ENCODE results near the gene ZNF12.

Gene ZNF12

DNA sequence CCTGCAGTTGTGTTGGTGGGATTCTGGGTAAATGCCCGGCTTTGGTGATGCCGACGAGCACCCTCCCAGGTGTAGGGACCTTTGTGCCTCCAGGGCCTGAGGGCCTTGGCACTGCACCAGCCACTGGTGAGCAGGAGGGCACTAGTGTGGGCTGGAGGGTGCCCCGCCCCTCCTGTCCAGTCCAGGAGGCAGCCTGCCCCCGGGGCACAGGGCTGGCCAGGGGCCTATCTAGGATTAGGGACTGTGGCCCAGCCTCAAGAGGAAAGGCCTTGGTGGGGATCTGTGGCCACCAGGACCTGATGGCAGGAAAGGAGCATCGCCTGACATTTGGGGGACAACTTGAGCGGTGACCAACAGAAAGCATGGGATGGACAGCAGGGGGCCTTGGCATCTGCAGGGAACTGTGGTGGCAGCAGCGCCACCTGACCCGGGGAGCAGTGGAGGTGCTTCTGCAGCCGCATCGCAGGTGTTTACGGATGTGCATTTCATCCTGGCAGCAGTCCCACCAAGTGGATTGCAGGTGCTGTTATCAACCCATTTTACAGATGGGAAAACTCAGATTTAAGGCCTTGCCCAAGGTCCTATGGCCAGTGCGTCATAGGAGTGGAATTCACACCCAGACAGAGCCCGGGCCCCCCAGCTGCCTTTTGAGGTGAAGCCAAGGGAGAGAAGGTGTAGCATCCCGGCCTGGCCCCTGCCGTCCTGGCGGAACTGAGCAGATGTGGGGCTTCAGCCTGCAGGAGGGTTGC lies 58.5 kb downstream of the ZNF12 start:
- in situ Hi-C loops (cut with MboI; ENCODE audit: low sequenced_read_pairs) = loop anchor here (25.0 kb wide), 1 partner anchor 89 kb away; no protein-coding TSS in a partner anchor

DNA sequence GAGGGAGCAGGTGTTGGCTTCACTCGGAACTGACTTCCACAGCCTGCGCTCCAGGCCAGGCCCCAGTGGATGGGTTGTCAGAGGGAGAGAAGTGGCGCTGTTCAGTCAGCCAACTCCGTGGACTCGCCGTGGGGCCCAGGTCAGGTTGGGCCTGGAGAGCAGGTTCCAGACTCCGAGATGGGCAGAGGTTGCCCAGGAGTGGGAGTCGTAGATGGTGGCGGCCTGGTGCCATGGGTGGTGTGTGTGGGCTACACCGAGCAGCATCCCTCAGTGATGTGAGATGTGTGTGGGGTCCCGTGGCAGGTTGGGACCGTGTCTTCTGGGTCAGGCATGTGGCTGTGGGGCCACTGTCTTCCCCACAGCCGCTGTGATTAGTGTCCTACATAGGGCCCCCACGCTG lies 59.2 kb downstream of the ZNF12 start:
- in situ Hi-C loops (cut with MboI; ENCODE audit: low sequenced_read_pairs) = loop anchor here (25.0 kb wide), 1 partner anchor 90 kb away; no protein-coding TSS in a partner anchor

DNA sequence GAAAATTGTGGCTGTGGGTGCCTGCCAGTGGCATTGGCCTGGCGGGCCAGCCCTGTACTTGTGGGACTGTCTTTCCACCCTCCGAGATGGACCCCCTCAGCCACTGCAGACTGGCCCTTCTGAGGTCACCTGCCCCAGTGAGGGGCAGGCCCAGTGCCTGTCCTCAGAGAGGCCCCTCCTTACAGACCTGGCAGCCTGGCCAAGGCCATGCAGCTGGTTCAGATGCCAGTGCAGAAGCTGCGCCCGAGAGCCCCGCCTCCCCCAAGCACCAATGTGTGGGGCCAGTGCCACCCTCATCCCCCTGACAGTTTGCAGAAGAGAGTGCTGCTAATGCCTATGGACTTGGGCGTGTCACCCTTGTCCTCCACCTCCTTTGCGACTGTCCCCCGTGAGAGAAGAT lies 59.7 kb downstream of the ZNF12 start:
- in situ Hi-C loops (cut with MboI; ENCODE audit: low sequenced_read_pairs) = loop anchor here (25.0 kb wide), 1 partner anchor 90 kb away; no protein-coding TSS in a partner anchor

DNA sequence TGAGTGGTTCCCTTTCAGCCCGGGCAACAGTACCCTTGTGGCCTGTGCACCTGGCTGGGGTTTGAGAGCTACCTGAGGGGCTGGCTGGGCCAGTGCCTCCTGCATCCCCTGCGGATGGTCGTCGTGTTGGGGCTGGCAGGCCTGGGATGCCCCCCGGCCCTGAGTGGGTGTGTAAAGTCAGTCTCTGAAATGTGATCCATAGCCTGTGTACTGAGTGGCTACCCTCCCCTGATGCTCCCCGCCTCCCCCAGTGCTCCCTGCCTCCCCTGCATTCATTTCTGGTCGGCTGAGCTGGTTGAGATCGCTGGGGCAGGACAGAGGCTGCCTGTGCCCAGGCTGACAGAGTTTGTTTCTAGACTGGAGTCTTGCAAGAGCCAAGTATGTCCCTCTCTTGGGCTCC lies 60.3 kb downstream of the ZNF12 start:
- in situ Hi-C loops (cut with MboI; ENCODE audit: low sequenced_read_pairs) = loop anchor here (25.0 kb wide), 1 partner anchor 91 kb away; no protein-coding TSS in a partner anchor

DNA sequence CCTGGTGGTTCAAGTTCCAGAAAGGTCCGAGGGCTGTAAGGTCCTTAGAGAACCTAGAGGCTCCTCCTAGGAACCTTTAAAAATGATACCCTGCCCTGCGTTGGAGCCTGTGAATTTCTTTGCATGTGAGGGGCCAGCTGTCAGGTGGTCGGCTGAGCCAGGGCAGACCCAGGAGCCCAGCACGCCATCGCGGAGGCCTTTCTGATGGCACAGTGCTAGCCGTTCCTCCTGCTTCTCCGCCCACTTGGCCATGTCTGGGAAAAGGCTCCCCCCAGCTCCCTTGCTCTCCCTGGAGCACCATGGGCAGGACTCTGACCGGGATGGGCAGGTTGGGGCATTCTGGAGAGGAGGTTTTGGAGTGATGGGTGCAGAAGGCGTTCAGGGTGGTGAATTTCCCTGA lies 62.0 kb downstream of the ZNF12 start:
- in situ Hi-C loops (cut with MboI; ENCODE audit: low sequenced_read_pairs) = loop anchor here (25.0 kb wide), 1 partner anchor 93 kb away; no protein-coding TSS in a partner anchor

DNA sequence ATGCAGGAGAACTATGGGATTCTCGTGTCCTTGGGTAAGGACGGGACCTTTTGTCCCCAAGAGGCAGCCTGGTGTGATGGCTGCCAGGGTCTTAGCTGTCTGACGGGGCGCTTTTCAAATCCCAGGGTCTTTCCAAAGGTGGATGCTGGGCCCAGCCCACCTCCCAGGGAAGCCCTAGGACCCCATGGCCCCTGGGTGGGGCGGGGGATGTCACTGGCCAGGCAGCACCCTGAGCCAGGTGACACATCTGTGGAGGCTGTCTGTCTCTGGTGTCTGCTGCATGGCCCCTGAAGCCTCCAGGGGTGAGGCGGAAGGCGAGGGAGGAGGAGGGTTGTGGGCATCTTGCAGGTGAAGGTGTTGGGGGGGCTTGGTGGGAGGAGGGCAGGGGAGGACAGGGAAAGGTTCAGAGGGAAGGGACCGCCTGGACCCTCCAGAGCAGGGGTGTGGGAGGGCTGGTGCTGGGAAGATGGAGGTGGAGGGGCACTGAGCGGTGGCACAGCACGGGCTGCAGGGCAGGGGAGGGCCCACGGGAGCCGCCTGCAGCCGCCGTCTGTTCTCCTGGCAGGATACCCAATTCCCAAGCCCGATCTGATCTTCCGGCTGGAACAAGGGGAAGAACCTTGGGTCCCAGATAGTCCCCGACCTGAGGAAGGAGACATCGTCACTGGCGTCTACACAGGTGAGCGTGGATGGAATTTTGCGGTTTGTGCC lies 62.7 kb downstream of the ZNF12 start:
- in situ Hi-C loops (cut with MboI; ENCODE audit: low sequenced_read_pairs) = loop anchor here (25.0 kb wide), 1 partner anchor 93 kb away; no protein-coding TSS in a partner anchor

DNA sequence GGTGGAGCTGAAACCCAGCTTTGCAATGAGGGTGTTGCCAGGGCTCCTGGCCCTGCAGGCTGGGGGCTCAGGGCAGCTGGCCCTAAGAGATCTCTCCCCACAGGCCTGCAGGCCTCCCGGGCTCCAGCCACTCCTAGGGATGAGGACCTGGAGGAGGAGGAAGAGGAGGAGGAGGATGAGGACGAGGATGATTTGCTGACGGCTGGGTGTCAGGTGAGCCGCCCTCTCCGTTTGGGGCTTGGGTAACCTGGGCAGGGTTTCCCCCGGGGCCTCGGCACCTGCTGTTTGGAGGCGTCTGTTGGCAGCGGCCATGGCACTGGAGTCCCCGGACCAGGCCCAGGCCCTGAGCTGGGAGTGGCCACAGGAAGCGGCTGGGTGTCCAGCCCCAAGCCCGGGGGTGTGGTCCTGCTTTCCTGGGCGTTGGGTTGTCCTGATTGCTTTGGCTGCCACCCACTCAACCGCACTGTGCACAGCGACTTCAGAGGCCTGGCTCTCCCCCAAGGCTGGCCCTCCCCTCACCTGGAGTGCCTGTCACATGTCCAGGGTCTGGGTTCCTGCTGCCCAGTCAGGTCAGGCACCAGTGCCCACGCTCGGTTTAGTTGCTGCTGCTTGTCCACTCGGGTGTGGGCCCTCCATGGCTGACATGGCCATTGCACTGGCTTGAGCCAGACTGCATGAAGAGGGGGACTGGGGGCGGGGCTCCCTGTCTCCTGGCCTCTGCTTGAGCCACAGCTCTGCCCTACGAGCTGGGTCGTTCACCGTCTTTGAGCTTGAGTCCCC lies 63.7 kb downstream of the ZNF12 start:
- in situ Hi-C loops (cut with MboI; ENCODE audit: low sequenced_read_pairs) = loop anchor here (25.0 kb wide), 1 partner anchor 94 kb away; no protein-coding TSS in a partner anchor

DNA sequence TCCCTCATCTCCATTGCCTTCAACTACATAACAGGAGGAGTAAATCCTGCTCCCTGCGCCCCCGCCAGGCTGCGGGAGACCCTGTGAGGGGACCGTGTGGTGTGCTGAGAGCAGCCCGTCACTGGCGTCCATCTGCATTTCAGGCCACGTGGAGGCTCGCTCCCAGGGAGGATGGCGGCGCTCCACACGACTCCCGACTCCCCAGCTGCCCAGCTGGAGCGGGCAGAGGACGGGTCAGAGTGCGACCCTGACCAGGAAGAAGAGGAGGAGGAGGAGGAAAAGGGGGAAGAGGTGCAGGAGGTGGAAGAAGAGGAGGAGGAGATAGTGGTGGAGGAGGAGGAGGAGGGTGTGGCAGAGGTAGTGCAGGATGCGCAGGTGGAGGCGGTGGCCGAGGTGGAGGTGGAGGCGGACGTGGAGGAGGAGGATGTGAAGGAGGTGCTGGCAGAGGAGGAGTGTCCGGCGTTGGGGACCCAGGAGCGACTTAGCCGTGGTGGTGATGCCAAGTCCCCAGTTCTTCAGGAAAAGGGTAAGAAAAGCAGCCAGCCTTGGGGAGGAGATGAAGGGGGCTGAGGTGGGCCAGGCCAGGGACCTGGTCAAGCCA lies 64.4 kb downstream of the ZNF12 start:
- in situ Hi-C loops (cut with MboI; ENCODE audit: low sequenced_read_pairs) = loop anchor here (25.0 kb wide), 1 partner anchor 95 kb away; no protein-coding TSS in a partner anchor

DNA sequence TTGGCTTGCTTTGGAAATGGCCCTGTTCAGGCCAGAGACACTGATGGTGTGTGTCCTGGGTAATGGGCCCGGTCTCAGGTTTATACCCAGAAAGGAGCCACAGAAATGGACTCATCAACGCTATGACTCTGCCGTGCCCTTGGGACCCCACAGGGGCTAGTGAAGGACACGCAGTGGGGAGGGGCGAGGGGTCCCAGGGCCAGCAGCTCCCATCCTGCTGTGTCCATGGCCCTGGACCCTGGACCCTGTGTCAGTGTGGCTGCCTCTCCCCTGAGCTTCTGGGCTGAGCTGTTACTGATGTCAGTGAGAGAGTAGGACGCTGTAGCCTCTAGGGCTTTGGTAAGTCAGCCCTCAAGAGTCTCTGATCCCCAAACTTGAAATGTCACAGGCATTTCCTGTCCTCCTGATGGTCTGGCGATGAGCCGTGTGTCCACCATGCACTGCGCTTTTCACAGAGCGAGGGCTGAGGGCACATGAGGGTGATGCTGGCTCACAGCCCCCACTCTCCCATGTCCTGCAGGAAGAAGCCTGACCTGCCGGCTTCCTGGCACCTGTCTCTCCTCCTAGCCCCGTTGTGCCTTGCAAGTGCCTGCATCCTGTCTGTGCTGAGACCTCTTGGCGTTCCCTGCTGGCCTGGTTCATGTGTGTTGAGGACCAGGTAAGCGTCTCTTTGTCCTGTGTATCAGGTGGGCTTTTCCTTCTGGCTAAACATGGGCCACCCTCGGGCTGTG lies 65.3 kb downstream of the ZNF12 start:
- in situ Hi-C loops (cut with MboI; ENCODE audit: low sequenced_read_pairs) = loop anchor here (25.0 kb wide), 1 partner anchor 96 kb away; no protein-coding TSS in a partner anchor

DNA sequence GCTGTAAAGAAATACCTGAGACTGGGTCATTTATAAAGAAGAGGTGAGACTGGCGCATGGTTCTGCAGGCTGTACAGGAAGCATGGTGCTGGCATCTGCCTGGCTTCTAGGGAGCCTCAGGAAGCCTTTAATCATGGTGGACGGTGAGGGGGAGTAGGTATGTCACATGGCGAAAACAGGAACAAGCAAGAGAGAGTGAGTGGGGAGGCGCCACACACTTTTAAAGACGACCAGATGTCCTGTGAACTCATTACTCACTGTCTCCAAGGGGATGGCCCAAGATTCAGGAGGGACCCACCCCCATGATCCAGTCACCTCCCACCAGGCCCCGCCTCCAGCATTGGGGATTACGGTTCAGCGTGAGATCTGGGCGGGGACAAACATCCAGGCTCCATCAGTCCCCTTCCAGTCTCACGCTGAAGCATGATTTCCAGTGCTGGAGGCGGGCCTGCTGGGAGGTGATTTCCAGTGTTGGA lies 66.5 kb downstream of the ZNF12 start:
- in situ Hi-C loops (cut with MboI; ENCODE audit: low sequenced_read_pairs) = loop anchor here (25.0 kb wide), 1 partner anchor 97 kb away; no protein-coding TSS in a partner anchor

DNA sequence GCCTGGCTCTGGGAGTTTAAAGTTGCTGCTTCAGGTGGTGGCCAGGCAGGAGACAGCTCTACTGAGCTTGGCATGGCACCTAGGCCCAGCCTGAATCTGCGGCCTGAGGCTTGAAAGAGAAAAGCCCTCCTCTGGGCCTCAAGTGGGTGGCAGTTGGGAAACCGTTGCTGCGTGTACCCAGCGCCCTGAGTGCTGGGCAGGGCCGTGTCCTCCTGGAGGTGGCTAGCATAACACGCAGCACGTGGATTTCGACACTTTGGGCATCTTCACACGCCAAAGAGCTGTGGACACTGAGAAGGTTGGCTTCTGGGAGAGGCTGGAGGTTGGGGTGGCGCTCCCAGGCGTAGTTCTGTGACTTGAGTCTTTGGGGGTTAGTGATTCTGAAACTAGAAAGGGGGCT lies 67.1 kb downstream of the ZNF12 start:
- in situ Hi-C loops (cut with MboI; ENCODE audit: low sequenced_read_pairs) = loop anchor here (25.0 kb wide), 1 partner anchor 98 kb away; no protein-coding TSS in a partner anchor

DNA sequence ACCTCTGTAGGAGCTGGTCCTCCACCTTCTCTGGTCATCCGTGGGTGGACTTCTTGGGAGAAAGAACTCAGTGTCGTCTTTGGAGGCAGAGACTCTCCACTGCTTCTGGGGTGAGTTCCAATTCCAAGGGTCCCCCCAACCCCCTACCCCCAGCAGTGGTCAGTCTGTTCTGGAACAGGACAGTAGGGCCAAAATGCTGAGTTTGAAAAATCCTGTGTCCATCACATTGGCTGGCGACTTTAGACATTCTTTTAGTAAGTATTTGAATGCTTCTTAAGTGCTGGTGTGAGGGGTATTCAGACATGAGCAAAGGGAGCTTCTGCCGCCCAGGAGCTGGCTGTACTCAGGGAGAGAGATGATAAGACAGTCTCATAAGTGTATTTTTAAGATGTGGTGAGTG lies 67.7 kb downstream of the ZNF12 start:
- in situ Hi-C loops (cut with MboI; ENCODE audit: low sequenced_read_pairs) = loop anchor here (25.0 kb wide), 1 partner anchor 98 kb away; no protein-coding TSS in a partner anchor

All from HL-60/S4 treated with phorbol 12-myristate 13-acetate at 8.2 ng/mL for 4 days and 3 days (cell line).